Measurements from ENCODE around the gene CEP57L1. TPM values are rescaled to one million over a fixed set of nuclear protein-coding genes. Genes with fewer than 3 reads are reported as not detected.

CEP57L1 gene
- total RNA-seq, 1 donor from 2014 or later, result 17.5 TPM

- H3K4me2 ChIP-seq (ENCODE audit: low read length), result no peak overlapping the region
- peaks cover 59% of the 10 kb centered on the region for H3K79me2 ChIP-seq (ENCODE audit: insufficient read depth, low read length)
- H3K9me3 ChIP-seq (ENCODE audit: insufficient read depth, low read depth, low read length), result no peaks in the 10 kb centered on the region
- FAIRE-seq (no peak), DNase-seq (ENCODE audit: low read depth) (peak; percentile 34)
- Mint-ChIP-seq H3K27me3 (ENCODE audit: low read depth, unreplicated experiment) (no peaks in the 10 kb centered on the region), H3K4me3 (ENCODE audit: unreplicated experiment) (no peak overlapping the region), H3K4me1 (ENCODE audit: low read depth, unreplicated experiment) (peaks cover 5% of the 10 kb centered on the region), H3K36me3 (ENCODE audit: low read depth, unreplicated experiment) (peaks cover 2% of the 10 kb centered on the region), H3K27ac (ENCODE audit: unreplicated experiment) (no peak overlapping the region), H3K9me3 (ENCODE audit: unreplicated experiment) (no peaks in the 10 kb centered on the region)
- no peaks in the 10 kb centered on the region for H3K27me3 ChIP-seq (ENCODE audit: insufficient read depth, low read length)
- no peaks in the 10 kb centered on the region for H3K4me1 ChIP-seq (ENCODE audit: insufficient read depth, low read length)
- H3K36me3 ChIP-seq (ENCODE audit: insufficient read depth, low read length), result no peaks in the 10 kb centered on the region
- H3K4me3 ChIP-seq (ENCODE audit: insufficient read depth, low read depth, low read length), result no peak overlapping the region
- TF ChIP-seq, protein P1, sequence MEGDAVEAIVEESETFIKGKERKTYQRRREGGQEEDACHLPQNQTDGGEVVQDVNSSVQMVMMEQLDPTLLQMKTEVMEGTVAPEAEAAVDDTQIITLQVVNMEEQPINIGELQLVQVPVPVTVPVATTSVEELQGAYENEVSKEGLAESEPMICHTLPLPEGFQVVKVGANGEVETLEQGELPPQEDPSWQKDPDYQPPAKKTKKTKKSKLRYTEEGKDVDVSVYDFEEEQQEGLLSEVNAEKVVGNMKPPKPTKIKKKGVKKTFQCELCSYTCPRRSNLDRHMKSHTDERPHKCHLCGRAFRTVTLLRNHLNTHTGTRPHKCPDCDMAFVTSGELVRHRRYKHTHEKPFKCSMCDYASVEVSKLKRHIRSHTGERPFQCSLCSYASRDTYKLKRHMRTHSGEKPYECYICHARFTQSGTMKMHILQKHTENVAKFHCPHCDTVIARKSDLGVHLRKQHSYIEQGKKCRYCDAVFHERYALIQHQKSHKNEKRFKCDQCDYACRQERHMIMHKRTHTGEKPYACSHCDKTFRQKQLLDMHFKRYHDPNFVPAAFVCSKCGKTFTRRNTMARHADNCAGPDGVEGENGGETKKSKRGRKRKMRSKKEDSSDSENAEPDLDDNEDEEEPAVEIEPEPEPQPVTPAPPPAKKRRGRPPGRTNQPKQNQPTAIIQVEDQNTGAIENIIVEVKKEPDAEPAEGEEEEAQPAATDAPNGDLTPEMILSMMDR (IDR thresholded peaks at IDR 0.05; ENCODE audit: insufficient read depth, low read depth, low read length), result no peak
- no peak for TF ChIP-seq EZH2 (IDR thresholded peaks at IDR 0.05; ENCODE audit: insufficient read depth, low read length)
- peaks cover 11% of the 10 kb centered on the region for H4K20me1 ChIP-seq (ENCODE audit: insufficient read depth, low read length)
- no peak overlapping the region for H2AFZ ChIP-seq (ENCODE audit: low read depth, low read length)
- no peak overlapping the region for H3K9ac ChIP-seq (ENCODE audit: low read length)
- no peak overlapping the region for H3K27ac ChIP-seq (ENCODE audit: low read depth, low read length)
These were observed 26.1 kb downstream of the CEP57L1 start for GRCh38 chr6:109121411-109121810.

GRCh38 chr6:109124219-109124618 is 28.9 kb downstream of the CEP57L1 start:
- peaks cover 11% of the 10 kb centered on the region for H4K20me1 ChIP-seq (ENCODE audit: insufficient read depth, low read length)
- no peak overlapping the region for H3K27ac ChIP-seq (ENCODE audit: low read depth, low read length)
- FAIRE-seq, result no peak
- no peak overlapping the region for H2AFZ ChIP-seq (ENCODE audit: low read depth, low read length)
- Mint-ChIP-seq H3K36me3 (ENCODE audit: low read depth, unreplicated experiment) (peaks cover 2% of the 10 kb centered on the region), H3K27me3 (ENCODE audit: low read depth, unreplicated experiment) (no peaks in the 10 kb centered on the region), H3K9me3 (ENCODE audit: unreplicated experiment) (no peaks in the 10 kb centered on the region), H3K27ac (ENCODE audit: unreplicated experiment) (no peak overlapping the region), H3K4me3 (ENCODE audit: unreplicated experiment) (no peak overlapping the region), H3K4me1 (ENCODE audit: low read depth, unreplicated experiment) (peaks cover 5% of the 10 kb centered on the region)
- no peaks in the 10 kb centered on the region for H3K27me3 ChIP-seq (ENCODE audit: insufficient read depth, low read length)
- H3K36me3 ChIP-seq (ENCODE audit: insufficient read depth, low read length), result no peaks in the 10 kb centered on the region
- H3K4me2 ChIP-seq (ENCODE audit: low read length), result no peak overlapping the region
- no peak overlapping the region for H3K4me3 ChIP-seq (ENCODE audit: insufficient read depth, low read depth, low read length)
- H3K9me3 ChIP-seq (ENCODE audit: insufficient read depth, low read depth, low read length), result no peaks in the 10 kb centered on the region
- no peak overlapping the region for H3K9ac ChIP-seq (ENCODE audit: low read length)
- no peak for DNase-seq (ENCODE audit: low read depth)
- H3K79me2 ChIP-seq (ENCODE audit: insufficient read depth, low read length), result peaks cover 43% of the 10 kb centered on the region
- H3K4me1 ChIP-seq (ENCODE audit: insufficient read depth, low read length), result no peaks in the 10 kb centered on the region
- TF ChIP-seq, protein P1 (IDR thresholded peaks at IDR 0.05; ENCODE audit: insufficient read depth, low read depth, low read length), result no peak
- TF ChIP-seq EZH2 (IDR thresholded peaks at IDR 0.05; ENCODE audit: insufficient read depth, low read length), result no peak

DNA sequence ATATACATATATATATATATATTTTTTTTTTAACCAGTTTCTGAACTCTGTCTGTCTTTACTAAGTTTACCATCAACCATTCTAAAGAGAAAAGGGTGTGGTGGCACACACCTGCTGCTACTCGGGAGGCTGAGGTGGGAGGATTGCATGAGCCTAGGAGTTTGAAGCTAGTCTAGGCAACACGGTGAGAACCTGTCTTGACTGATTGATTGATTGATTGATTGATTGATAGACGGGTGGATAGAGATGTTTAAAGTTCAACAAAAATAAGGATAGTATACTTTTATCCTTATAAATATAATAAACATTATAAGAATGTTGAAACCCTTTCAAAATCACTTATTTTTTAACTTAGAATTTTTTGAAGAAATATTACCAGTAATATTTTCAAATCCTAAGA is 30.2 kb downstream of the CEP57L1 start:
- DNase-seq (ENCODE audit: low read depth) (no peak), FAIRE-seq (no peak)
- H3K4me3 ChIP-seq (ENCODE audit: insufficient read depth, low read depth, low read length), result no peak overlapping the region
- TF ChIP-seq, protein P1 (IDR thresholded peaks at IDR 0.05; ENCODE audit: insufficient read depth, low read depth, low read length), result no peak
- TF ChIP-seq EZH2 (IDR thresholded peaks at IDR 0.05; ENCODE audit: insufficient read depth, low read length), result no peak
- no peaks in the 10 kb centered on the region for H3K27me3 ChIP-seq (ENCODE audit: insufficient read depth, low read length)
- no peaks in the 10 kb centered on the region for H3K27me3 Mint-ChIP-seq (ENCODE audit: low read depth, unreplicated experiment)
- no peak overlapping the region for H2AFZ ChIP-seq (ENCODE audit: low read depth, low read length)
- no peak overlapping the region for H3K27ac ChIP-seq (ENCODE audit: low read depth, low read length)
- no peak overlapping the region for H3K9ac ChIP-seq (ENCODE audit: low read length)
- H3K36me3 ChIP-seq (ENCODE audit: insufficient read depth, low read length), result no peaks in the 10 kb centered on the region
- H3K79me2 ChIP-seq (ENCODE audit: insufficient read depth, low read length), result peaks cover 36% of the 10 kb centered on the region
- no peak overlapping the region for H3K4me3 Mint-ChIP-seq (ENCODE audit: unreplicated experiment)
- no peaks in the 10 kb centered on the region for H3K9me3 ChIP-seq (ENCODE audit: insufficient read depth, low read depth, low read length)
- H3K9me3 Mint-ChIP-seq (ENCODE audit: unreplicated experiment), result no peaks in the 10 kb centered on the region
- H3K4me1 ChIP-seq (ENCODE audit: insufficient read depth, low read length), result no peaks in the 10 kb centered on the region
- H3K36me3 Mint-ChIP-seq (ENCODE audit: low read depth, unreplicated experiment), result peaks cover 2% of the 10 kb centered on the region
- H3K4me1 Mint-ChIP-seq (ENCODE audit: low read depth, unreplicated experiment), result peaks cover 3% of the 10 kb centered on the region
- H3K4me2 ChIP-seq (ENCODE audit: low read length), result no peak overlapping the region
- peaks cover 8% of the 10 kb centered on the region for H4K20me1 ChIP-seq (ENCODE audit: insufficient read depth, low read length)
- no peak overlapping the region for H3K27ac Mint-ChIP-seq (ENCODE audit: unreplicated experiment)
